ENCODE measurements around the gene ZNF462.
"Not testable (repeated sequence)": the region's sequence is repeated elsewhere in the genome, so short reads cannot be mapped to it uniquely, and the experiment has no call there.

The ZNF462 gene

DNA sequence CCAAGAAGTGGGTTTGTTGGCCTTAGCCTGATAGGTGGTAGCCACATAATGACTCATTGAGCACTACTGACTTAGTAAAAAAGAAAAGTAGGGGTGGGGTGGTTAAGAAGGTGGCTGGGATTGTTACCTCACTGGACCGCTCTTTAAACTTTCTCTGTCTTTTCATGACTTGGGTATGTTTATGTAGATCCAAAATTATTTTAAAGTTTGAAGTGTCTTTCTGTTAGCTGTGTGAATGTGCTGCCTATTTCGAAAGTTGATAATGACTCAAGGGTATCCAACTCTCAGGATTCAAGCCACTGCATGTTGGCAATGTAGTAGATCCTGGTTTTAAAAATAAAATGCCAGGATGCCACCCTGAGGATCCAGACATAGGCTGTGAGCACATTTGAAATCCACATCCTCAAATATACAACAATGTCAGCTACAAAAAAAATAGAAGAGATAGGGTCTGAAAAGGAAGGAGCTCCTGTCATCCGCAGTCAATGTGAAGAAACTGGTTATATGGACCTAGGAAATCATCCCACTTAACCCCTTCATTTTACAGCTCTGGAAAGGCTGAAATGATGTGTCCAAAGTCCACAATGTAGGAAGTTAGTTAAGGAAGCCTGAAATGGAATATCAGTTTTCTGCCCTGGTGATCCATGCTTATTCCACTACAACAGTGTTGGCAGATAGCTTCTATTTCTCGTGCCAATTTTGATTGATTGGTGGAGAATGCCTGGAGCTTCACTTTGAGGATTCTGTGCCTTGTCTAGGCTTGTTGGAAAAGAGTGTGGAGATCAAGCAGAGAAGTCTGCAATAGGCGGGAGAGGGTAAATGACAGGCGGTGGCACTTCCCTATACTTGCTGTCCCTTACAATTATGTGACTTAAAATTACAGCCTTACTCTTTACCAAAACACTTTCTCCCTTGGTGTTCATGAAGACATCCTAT lies 23.4 kb downstream of the ZNF462 start:
- no peak for DNase-seq (ENCODE audit: low read depth in 2 of 2, low spot score in 1 of 2)

DNA sequence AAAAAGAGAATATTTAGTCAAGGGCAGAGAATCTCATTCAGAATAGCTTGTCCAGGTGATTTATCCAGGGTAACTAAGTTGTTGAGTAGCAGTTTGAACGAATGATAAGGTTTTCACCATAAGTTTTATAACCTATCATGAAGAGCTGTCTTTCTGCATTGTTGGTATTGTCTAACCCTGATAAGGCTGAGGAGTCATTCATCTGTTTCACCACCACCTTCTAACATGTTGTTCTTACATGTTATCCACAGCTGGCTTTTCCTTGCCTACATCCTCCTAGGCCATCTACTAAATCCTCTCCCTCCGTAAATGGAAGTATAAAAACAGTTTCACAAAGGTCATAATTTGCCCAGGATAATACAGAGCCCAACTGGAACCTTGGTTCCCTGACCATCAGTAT lies 24.1 kb downstream of the ZNF462 start:
- no peak for DNase-seq (ENCODE audit: low read depth in 2 of 2, low spot score in 1 of 2)

DNA sequence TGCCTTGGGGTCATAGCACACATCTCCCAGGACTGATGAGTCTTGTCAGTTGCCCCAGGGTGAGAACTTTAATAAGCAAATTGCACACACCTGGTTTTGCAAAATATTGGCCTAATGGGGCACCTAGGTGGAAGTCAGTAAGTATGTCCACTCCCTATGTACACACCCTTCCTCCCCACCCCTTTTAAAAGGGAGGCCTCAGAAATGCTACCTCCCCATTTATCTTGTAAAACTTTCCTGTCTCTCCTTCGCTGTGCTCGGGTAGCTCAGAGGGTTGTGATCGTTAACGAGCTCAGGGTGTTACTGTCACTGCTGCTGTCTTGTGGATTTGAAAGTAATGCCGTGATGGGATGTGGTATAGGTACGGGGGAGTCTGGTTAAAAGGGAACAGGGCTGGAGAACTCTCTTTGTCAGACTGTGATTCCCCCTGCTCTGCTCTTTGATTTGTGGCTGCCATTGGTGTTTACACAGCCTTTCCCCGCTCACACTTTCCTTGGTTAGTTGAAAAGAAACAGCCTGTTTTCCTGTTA lies 26.2 kb downstream of the ZNF462 start:
- DNase-seq (ENCODE audit: low read depth in 2 of 2, low spot score in 1 of 2) = no peak

DNA sequence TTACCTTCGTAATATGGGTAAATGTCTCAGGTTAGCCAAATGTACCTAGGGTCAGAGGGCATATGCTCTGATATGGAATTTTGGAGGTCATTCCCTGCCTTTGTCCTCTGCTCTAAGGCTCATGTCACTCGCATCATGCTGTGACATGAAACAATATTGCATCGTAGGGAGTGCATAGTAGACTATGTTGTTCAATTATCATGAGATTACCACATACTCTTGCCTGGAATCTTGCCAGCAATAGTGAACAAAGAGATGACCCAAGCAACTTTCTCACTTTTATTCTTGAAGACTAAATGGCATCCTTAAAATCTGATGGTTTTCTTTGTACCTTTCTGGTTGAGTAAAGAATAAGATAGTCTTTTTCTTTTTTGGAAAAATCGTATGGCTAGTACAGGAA lies 27.6 kb downstream of the ZNF462 start:
- no peak for DNase-seq (ENCODE audit: low read depth in 2 of 2, low spot score in 1 of 2)

DNA sequence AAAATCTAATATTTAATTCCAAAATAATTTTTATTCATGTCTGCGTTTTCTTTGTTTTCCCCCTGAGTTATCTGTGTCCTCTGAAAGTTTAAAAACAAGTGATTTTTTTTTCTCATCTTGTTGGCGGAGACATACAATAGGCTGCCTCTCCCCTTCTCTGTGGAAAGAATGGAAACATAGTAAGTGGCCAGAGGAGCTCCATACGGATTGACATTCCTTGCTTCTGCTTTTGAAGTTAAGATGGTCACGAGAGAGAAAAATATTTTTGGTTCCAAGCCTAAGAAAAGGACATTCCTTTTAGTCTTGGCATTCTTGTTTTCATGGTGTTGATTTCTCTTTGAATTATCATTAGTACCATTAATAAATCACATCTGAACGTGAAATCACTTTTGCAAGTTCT lies 28.3 kb downstream of the ZNF462 start:
- no peak for DNase-seq (ENCODE audit: low read depth in 2 of 2, low spot score in 1 of 2)

DNA sequence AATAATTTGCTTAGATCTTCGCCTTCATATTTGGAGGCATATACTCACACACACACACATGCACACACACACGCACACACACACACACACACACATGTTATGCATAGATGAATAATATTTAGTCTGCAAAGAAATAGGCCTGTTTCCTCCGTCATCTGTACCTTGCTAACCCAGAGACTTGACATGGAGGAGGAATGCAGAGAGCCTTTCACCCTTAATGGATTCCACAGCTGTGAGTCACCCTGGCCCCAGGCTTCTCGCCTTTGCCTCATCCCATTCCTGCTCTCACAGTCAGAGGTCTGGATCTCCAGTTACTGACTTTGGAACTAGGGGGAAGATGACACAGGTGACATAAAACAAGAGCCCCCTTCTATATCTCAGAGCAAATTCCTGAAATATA lies 29.7 kb downstream of the ZNF462 start:
- no peak for DNase-seq (ENCODE audit: low read depth in 2 of 2, low spot score in 1 of 2)

DNA sequence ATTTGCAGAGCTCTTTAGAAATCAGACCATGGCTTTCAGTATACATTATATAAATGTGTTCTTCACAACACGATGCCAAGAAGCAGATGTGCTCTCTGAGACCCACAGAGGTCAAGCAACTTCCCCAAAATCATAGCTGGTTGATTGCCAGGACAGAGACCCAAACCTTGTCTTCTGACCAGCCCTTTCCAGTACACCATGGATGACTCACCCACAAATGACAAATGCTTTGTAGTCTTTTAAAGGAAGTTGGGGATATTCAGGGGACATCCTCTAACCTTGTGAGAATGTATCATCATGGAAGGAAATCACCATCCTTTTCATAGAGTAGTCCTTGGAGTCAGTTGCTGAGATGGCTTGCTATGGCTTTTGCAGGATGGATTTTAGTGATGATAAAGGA lies 30.1 kb downstream of the ZNF462 start:
- no peak for DNase-seq (ENCODE audit: low read depth in 2 of 2, low spot score in 1 of 2)

DNA sequence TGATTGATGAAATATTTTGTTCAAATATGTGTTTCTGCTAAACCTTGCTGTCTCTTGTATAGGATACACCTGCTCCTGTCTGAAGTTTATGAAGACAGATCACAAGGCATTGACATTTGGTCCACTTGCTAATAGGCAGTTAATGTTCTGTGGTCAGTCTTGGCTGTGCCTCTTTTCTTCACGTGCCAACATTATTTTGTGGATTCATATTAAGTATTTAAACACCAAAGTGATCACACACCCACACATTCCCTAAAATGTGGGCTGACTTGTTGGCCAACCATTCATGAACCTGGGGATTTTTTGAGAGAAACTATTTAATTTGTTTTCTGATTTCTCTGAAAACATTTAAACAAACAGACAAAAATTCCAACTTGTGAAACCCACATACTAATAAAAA lies 33.7 kb downstream of the ZNF462 start:
- DNase-seq (ENCODE audit: low read depth in 2 of 2, low spot score in 1 of 2) = no peak

DNA sequence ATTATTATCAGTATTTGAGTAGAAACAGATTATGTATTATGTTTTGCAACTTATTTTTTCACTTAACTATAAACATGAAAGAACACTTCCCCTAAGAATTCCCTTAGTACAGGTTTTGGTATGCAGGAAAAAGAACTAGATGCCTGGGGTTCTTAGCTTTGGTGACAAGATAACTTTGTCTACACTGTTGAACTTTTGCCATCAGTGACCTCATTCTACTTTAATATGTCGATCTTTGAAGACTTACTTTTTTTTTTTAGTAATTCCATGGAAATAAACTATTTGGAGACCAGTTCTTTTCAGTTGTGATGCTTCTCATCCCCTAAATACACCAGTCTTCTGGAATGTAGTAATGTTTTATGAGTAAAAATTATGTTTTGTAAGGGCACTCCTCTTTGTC lies 34.3 kb downstream of the ZNF462 start:
- DNase-seq (ENCODE audit: low read depth in 2 of 2, low spot score in 1 of 2) = no peak

DNA sequence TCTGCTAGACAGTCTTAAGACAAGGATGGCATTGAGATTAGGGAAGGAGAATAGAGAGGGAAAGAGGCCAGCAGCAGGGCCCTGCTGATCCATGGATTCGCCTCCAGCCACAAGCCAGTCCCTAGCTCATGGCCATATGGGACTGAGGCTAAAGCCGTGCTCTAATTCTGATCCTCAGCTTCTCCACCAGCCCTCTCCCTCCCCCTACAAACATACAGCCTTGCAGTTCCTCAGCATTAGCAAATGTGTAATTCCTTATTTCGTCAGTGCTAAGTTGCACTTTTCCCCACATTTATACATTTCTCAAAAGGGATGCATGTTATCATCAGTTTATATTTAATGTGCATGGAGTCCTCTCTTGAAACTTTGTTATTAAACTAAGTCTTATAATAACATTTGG lies 34.8 kb downstream of the ZNF462 start:
- DNase-seq (ENCODE audit: low read depth in 2 of 2, low spot score in 1 of 2) = no peak

DNA sequence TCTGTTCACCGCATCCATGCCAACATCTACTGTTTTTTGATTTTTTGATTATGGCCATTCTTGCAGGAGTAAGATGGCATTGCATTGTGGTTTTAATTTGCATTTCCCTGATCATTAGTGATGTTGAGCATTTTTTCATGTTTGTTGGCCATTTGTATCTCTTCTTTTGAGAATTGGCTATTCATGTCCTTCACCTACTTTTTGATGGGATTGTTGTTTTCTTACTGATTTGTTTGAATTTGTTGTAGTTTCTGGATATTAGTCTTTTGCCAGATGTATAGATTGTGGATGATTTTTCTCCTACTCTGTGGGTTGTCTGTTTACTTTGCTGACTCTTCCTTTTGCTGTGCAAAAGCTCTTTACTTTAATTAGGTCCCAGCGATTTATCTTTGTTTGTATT lies 37.6 kb downstream of the ZNF462 start:
- not testable (repeated sequence) for DNase-seq (ENCODE audit: low read depth in 2 of 2, low spot score in 1 of 2)

DNA sequence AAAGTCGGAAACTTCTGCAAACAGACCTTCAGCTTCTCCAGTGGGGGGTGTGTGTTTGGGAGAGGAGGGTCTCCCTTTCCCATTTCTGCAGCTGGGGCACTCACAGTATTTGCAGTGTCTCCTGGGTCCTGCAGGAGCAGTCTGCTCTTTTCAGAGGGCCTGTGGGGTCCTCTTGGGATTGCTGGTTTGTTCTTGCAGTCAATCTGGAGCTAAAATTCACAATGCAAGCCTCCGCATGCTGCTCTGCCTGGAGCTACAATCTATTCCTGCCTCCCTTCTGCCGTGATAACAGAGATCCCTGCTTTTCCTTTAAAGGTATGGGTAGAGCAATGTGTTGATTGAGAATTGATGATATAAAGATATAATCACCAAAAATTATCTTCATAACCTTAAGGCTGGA lies 43.2 kb downstream of the ZNF462 start:
- DNase-seq (ENCODE audit: low read depth in 2 of 2, low spot score in 1 of 2) = no peak

DNA sequence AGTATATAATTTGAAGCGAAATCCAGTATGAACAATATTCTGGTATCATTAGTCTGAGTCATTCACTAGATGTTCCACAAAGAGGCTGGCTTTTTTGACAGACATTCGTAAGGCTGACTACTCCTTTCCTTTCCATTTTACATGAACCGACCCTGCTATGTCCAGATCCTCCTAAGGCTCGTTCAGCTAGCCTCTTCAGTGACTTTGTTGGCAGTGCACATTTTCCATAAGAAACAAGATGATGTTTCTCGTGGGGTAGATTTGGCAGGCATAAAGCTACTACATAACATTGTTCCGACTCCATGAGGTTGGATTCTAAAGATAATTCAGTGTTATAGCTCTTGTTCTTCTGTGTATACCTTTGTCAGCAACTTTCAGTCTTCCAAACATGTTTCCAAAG lies 49.0 kb downstream of the ZNF462 start:
- no peak for DNase-seq (ENCODE audit: low read depth in 2 of 2, low spot score in 1 of 2)

DNA sequence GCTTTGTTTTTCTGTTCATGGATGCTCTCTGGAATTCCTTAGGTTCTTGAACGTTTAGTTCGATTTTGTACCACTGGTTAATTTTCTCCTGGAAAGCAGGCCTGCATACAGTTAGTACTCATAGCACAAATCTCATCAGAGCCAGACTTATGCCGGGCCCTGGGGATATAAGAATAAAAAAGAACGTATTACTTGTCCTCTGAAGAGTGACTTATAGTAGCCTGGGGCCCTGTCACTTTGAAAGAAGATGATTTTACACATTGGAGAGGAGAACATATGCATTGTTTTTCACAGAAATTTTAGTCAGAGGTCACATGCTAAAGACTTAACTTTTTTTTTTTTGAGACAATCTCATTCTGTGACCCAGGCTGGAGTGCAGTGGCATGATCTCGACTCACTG lies 50.3 kb downstream of the ZNF462 start:
- DNase-seq (ENCODE audit: low read depth in 2 of 2, low spot score in 1 of 2) = no peak

DNA sequence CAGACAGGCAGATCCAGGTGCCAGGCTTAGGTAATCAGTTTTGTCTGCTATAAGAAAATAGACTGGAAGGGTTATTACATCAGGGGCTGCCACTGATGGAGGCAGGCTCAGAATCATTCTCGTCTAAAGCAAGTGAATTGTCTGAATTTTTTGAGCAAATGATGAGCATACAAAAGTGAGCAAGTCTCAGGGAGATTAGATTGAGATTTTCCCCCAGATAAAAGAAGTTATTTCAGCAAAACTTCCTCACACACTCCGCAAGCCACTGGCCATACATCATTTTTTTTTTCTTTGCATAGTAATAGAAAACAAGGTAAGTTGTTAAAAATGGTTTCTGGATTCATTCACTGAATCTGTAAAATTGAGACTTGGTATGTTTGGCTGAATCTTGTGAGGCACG lies 52.9 kb downstream of the ZNF462 start:
- no peak for DNase-seq (ENCODE audit: low read depth in 2 of 2, low spot score in 1 of 2)

DNA sequence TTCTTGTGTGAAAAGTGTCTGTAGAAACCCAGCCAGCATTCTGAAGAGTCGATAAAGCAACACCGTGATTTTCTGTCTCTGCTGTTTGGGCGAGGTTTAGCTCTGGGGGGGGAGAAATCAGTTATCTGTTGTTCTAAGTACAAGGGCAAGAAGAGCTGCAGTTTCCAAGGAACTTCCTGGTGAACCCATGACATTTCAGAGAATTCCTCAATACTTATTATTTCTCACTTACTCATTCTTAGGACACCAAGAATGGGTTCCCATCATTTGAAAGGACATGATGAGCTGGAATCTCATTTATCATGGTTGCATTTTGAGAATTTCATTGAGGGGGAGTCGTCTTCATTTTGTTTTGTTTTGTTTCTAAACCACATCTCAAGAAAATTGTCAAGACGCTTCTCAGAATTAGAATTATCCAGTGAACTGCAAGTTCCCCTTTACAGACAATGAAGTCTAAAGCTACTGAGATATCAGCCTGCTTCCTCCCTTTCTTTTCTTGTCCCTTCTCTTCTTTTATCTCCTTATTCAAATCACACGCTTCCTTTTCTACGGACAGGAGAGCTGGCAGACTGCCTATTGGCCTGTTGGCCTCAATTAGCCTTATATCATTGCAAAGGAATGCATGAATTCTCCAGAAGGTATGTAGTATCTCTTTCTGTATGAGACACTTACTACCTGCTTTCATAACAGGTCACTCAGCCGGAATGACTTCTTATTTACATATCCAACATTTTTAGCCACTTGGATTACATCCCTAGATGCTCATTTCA lies 53.7 kb downstream of the ZNF462 start:
- no peak for DNase-seq (ENCODE audit: low read depth in 2 of 2, low spot score in 1 of 2)

DNA sequence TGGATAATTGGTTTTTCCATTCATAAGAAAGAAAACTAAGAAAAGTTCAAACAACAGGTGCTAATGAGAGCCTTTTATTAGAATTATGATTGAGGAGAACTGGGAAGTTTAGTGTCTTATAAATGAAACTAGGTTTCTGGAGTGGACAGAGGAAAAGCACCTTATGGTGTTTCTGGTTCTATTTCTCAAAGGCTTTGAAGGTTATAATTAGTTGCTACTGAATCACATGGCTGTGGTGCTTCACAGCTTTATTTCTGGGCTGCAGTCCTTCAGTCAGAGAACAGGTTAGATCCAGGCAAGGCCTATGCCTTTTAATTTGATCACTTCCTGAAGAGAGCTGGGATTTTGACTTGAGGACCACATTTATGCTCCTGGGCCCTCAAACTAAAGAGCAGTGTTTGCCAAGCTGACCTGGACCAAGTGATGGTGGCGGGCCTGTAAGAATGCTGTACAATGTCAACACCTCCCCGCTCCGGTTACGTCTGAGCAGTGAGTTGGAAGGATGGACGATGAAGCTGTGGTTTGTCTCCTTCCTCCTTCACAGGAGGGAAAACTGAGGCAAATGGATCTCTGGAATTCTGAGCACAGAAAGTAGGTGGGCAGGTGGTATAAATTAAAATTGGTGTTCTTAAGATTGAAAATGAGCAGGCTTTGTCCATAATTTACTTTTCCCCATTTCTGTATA lies 56.0 kb downstream of the ZNF462 start:
- DNase-seq (ENCODE audit: low read depth in 2 of 2, low spot score in 1 of 2) = no peak

DNA sequence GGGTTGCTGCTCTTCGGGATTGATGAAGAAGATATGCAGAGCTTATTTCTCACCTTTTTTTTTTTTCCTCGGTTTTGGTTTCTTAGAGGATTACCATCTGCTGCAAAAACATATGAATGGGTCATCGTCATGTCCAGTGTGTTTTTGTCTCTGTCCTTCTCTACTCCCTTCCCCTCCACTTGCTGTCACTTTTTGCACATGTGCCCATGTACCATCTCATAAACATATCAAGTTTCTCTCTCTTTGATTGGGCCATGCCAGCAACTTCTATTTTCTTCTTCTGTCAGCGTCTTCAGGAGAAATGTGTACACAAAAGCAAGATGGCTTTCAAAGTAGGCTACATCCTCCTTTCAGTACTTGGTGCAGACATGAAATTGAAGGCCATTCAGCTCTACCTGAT lies 57.1 kb downstream of the ZNF462 start:
- DNase-seq (ENCODE audit: low read depth in 2 of 2, low spot score in 1 of 2) = no peak

DNA sequence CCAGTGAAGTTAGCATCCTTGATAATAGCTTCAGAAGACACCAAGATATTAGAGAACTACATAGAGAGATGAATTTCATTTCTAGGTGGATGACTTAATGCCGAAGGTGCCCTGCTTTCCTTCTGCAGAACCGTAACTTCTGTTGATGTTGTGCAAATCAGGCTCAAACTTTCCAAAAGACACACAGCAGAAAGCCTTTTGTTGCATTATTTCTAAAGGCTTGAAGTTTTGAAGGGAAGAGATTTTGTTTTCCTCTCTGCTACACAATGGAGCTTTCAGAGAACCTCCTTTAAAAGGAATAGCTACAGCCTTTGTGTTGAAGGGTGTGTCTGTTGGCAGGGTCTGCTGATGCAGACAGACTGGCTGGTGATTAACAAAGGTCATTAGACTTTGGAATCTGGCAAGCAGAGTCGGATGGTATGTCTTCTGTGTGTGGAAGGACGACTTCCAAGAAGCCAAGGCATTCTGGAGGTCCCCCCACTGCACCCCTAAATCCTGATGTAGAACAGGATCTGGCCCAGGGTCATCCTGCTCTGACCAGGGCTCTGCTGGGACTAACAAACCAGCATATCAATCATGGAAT lies 57.8 kb downstream of the ZNF462 start:
- no peak for DNase-seq (ENCODE audit: low read depth in 2 of 2, low spot score in 1 of 2)

DNA sequence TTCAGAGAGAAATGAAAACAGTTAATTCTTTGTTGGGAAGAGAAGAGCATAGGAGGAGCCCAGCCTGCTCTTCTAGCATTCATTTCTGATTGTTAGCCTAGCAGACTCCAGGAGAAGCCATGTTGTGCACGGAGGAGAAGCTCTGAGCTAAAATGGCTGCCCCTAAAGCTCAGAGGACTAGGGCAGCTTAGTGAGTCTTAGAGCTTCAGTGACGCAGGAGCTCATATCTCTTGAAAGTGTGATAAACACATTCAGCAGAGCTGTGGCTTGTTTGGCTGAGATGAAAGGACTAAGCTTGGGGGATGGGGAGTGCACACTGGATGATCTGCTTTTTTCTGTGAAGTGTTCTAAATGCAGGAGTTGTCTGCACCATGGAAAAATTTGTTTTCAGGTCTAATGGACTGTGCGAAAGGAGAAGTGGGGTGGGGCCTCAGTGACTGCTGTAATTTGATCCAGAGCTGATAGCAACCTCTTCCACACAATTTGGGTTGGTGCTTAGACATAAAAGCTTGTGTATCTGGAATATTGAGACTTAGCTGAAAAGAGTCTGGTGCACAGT lies 58.5 kb downstream of the ZNF462 start:
- no peak for DNase-seq (ENCODE audit: low read depth in 2 of 2, low spot score in 1 of 2)

DNA sequence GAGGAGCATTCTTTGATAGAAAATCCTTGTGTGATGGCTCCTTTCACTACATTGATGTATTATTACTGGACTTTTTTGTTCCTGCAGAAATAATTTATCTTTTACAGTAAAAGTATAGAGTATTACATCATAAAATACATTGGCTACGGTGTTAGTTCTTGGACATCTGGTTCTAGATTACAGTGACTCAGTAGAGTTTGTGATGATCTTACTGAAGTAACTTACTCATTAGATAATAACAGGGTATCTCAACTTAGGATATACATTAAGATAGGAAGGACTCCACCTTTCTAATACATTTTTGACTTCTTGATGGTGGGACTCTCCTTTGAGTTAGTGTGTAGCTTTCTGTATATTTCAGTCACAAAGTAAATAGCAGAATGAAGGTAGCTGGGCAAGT lies 59.1 kb downstream of the ZNF462 start:
- no peak for DNase-seq (ENCODE audit: low read depth in 2 of 2, low spot score in 1 of 2)

Measured in stimulated activated CD8-positive, alpha-beta memory T cell treated with anti-CD3 and anti-CD28 coated beads, Interleukin-4, amount 100 ng/mL, for 1 hour (primary cell).